ENCODE results near the gene PHF13. TPM values are rescaled to one million over a fixed set of nuclear protein-coding genes. Genes with fewer than 3 reads are reported as not detected.

PHF13 gene
- total and polyA plus RNA-seq, 11 donors: 2.9 to 11.2 (median 7.8) TPM

DNA sequence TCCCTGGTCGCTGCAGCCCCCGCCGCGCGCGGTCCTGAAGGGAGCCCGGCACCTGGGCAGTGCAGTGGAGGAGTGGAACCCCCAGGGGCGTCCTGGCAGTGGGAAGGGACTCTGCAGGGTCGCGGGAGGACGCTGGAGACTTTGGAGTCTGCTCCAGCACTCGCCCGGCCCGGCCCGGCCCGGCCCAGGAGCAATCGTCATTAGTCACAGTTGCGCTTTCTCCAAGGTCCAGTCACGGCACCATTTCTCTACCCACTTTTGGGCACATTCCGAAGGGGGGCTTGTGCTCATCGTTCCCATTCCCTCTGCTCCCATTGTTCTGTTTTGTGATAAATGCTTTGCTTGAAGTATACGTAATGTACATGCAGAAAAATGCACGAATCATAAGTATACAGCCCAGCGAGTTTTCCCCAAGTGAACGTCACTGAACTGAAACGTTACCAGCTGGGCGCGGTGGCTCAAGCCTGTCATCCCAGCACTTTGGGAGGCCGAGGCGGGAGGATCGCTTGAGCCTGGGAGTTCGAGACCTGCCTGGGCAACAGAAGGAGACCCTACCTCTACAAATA lies 12.1 kb downstream of the PHF13 start:
- peak in 1 of 5 donors; percentile 28 for DNase-seq
- 7 to 11% (median 10%) methylated on average over 20 to 32 of the region's 32 CpGs for WGBS, 4 donors
- Histone ChIP-seq H3K36me3 (peaks cover 3 to 68% (median 55%) of the 10 kb centered on the region in 9 donors), H3K4me1 (peaks cover 3 to 28% (median 18%) of the 10 kb centered on the region in 12 donors), H3K4me3 (peak overlapping the region; percentile 60 to 98 (median 82)), H3K9me3 (no peaks in the 10 kb centered on the region), H3K27ac (peak overlapping the region; percentile 69 to 90 (median 84)), H3K27me3 (no peaks in the 10 kb centered on the region)
- intact Hi-C loops (cut with DNase I): loop anchor here in 3 of 10 donors (2.0 to 10.0 kb wide), 4 partner anchors 23 to 131 kb away; partner anchors contain the start of genes KLHL21 (in 1 of the 3), PLEKHG5 (in 1 of the 3) and ZBTB48 (in 1 of the 3)
- no peak for TF ChIP-seq POLR2A (IDR thresholded peaks at IDR 0.05)
- TF ChIP-seq, protein P1, sequence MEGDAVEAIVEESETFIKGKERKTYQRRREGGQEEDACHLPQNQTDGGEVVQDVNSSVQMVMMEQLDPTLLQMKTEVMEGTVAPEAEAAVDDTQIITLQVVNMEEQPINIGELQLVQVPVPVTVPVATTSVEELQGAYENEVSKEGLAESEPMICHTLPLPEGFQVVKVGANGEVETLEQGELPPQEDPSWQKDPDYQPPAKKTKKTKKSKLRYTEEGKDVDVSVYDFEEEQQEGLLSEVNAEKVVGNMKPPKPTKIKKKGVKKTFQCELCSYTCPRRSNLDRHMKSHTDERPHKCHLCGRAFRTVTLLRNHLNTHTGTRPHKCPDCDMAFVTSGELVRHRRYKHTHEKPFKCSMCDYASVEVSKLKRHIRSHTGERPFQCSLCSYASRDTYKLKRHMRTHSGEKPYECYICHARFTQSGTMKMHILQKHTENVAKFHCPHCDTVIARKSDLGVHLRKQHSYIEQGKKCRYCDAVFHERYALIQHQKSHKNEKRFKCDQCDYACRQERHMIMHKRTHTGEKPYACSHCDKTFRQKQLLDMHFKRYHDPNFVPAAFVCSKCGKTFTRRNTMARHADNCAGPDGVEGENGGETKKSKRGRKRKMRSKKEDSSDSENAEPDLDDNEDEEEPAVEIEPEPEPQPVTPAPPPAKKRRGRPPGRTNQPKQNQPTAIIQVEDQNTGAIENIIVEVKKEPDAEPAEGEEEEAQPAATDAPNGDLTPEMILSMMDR (IDR thresholded peaks at IDR 0.05): no peak
- ATAC-seq: peak in 3 of 4 donors; percentile 18 to 33 (median 22)

DNA sequence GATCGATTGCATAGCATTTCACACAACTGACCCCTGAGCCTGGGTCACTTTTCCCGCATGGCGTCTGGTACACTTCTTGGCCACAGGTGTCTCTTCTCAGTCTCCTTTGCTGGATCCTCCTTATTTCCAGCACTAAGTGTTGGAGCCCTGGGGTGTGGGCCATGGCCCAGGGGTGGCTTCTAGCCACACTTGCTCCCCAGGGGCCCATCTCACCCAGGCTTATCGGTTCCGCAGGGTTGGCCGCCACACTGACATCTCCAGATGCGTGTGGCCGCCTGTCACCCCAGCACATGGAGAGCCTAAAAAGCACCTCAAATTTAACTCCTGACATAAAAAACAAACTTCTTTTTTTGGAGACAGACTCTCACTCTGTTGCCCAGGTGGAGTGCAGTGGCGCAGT lies 13.5 kb downstream of the PHF13 start:
- Histone ChIP-seq H3K9me3 (no peaks in the 10 kb centered on the region), H3K27me3 (no peaks in the 10 kb centered on the region), H3K4me1 (peaks cover 3 to 28% (median 18%) of the 10 kb centered on the region in 12 donors), H3K4me3 (peak overlapping the region in 1 of 12 donors; percentile 74), H3K27ac (no peak overlapping the region), H3K36me3 (peaks cover 0 to 67% (median 53%) of the 10 kb centered on the region in 9 donors)
- intact Hi-C loops (cut with DNase I): loop anchor here in 1 of 10 donors (10.0 kb wide), 1 partner anchor 132 kb away; the partner anchor contains the start of gene PLEKHG5
- no peak for DNase-seq
- ATAC-seq: no peak
- WGBS, 4 donors: 92 to 94% (median 93%) methylated on average over 9 of the region's 9 CpGs
- TF ChIP-seq POLR2A (IDR thresholded peaks at IDR 0.05): no peak
- TF ChIP-seq, protein P1 (IDR thresholded peaks at IDR 0.05): no peak

DNA sequence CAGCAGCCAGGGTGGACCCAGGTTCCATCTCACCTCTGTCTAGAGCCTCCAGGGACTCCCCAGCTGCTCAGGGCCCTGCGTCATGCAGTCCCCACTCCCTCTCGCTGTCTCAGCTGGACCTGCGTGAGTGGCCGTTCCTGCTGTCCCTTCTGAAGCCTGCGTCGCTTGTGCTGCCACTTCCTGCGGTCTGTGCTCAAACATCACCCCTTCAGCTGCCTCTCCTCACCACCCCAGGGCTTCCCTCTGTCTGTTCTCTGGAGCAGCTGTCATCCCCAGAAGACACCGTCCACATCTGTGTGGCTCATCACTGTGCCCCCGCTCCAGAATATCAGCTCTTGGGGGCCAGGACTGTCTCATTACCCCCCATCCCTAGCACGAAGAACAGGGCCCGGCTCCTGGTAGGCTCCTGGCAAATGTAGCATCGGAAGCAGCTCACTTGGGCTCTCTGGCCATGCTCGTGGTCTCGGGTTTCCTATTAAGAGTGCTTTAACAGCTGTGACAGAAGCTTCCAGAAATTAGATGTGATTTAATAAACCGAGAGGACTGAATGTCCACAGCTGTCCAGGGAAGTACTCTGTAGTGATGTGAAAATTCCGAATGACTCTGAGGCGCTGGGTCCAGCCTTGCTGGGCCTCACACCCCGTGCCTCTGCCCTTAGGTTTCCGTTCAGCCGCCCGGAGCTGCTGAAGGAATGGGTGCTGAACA lies 14.5 kb downstream of the PHF13 start:
- TF ChIP-seq POLR2A (IDR thresholded peaks at IDR 0.05): no peak
- TF ChIP-seq, protein P1 (IDR thresholded peaks at IDR 0.05): no peak
- Histone ChIP-seq H3K27ac (no peak overlapping the region), H3K9me3 (no peaks in the 10 kb centered on the region), H3K4me1 (peaks cover 3 to 28% (median 18%) of the 10 kb centered on the region in 12 donors), H3K4me3 (no peak overlapping the region), H3K27me3 (no peaks in the 10 kb centered on the region), H3K36me3 (peaks cover 0 to 67% (median 55%) of the 10 kb centered on the region in 9 donors)
- intact Hi-C loops (cut with DNase I): loop anchor here in 1 of 10 donors (10.0 kb wide), 1 partner anchor 133 kb away; the partner anchor contains the start of gene PLEKHG5
- ATAC-seq: no peak
- DNase-seq: no peak
- WGBS, 4 donors: 90 to 96% (median 93%) methylated on average over 19 to 21 of the region's 21 CpGs

DNA sequence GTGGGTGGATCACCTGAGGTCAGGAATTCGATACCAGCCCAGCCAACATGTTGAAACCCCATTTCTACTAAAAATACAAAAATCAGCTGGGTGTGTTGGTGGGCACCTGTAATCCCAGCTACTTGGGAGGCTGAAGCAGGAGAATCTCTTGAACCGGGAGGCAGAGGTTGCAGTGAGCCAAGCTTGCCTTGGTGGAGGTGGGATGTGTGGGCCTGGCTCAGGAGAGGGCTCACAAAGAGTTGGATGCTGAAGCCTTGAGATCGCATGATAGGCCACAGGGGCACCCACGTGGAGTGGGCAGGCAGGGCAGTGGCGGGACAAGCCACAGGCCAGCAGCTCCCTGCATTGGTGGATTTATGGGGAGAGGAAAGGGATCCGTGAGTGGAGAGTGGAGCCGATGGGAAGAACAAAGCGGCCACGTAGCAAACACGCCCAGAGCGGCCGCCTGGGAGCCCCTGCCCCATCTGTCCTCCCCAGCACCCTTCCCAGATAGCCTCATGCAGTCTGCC lies 15.5 kb downstream of the PHF13 start:
- intact Hi-C loops (cut with DNase I): loop anchor here in 1 of 10 donors (10.0 kb wide), 1 partner anchor 134 kb away; the partner anchor contains the start of gene PLEKHG5
- Histone ChIP-seq H3K36me3 (peaks cover 0 to 69% (median 61%) of the 10 kb centered on the region in 9 donors), H3K4me1 (peaks cover 3 to 28% (median 18%) of the 10 kb centered on the region in 12 donors), H3K27ac (no peak overlapping the region), H3K9me3 (no peaks in the 10 kb centered on the region), H3K27me3 (no peaks in the 10 kb centered on the region), H3K4me3 (no peak overlapping the region)
- DNase-seq: no peak
- no peak for ATAC-seq
- TF ChIP-seq, protein P1 (IDR thresholded peaks at IDR 0.05): no peak
- no peak for TF ChIP-seq POLR2A (IDR thresholded peaks at IDR 0.05)
- WGBS, 4 donors: 85 to 94% (median 90%) methylated on average over 12 of the region's 12 CpGs

Measured in heart left ventricle (tissue), 16 donors.